ENCODE data around the gene AGBL1. TPM values are rescaled to one million over a fixed set of nuclear protein-coding genes. Genes with fewer than 3 reads are reported as not detected.

The AGBL1 gene
- total RNA-seq, 4 donors from 2014 or later = 0.40 TPM; not detected in 3

DNA sequence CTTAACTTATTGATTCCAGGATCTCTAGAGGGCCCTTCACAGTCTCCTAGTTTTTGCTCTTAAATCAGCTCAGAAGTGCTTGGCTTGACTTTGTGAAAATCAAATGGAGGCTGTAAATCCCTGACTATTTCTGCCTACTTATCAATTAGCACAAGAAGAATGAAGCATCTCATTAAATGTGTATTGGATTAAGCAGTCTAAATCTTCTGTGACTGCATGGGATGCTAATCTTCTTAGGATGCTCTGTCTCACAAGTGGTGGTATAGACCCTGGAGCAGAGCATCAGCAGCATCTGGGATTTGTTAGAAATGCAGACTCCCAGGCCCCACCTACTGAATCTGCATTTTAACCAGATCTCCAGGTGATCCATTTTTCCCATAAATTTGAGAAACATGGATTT lies 488.7 kb downstream of the AGBL1 start:
- H3K4me3 ChIP-seq = no peak overlapping the region
- no peaks in the 10 kb centered on the region for H3K4me1 ChIP-seq
- H3K27me3 ChIP-seq = no peaks in the 10 kb centered on the region
- TF ChIP-seq POLR2A (IDR thresholded peaks at IDR 0.05) = no peak
- TF ChIP-seq, protein P1, sequence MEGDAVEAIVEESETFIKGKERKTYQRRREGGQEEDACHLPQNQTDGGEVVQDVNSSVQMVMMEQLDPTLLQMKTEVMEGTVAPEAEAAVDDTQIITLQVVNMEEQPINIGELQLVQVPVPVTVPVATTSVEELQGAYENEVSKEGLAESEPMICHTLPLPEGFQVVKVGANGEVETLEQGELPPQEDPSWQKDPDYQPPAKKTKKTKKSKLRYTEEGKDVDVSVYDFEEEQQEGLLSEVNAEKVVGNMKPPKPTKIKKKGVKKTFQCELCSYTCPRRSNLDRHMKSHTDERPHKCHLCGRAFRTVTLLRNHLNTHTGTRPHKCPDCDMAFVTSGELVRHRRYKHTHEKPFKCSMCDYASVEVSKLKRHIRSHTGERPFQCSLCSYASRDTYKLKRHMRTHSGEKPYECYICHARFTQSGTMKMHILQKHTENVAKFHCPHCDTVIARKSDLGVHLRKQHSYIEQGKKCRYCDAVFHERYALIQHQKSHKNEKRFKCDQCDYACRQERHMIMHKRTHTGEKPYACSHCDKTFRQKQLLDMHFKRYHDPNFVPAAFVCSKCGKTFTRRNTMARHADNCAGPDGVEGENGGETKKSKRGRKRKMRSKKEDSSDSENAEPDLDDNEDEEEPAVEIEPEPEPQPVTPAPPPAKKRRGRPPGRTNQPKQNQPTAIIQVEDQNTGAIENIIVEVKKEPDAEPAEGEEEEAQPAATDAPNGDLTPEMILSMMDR (IDR thresholded peaks at IDR 0.05) = no peak
- no peak overlapping the region for H3K27ac ChIP-seq
- DNase-seq = no peak
- H3K9me3 ChIP-seq = no peaks in the 10 kb centered on the region
- no peaks in the 10 kb centered on the region for H3K36me3 ChIP-seq

DNA sequence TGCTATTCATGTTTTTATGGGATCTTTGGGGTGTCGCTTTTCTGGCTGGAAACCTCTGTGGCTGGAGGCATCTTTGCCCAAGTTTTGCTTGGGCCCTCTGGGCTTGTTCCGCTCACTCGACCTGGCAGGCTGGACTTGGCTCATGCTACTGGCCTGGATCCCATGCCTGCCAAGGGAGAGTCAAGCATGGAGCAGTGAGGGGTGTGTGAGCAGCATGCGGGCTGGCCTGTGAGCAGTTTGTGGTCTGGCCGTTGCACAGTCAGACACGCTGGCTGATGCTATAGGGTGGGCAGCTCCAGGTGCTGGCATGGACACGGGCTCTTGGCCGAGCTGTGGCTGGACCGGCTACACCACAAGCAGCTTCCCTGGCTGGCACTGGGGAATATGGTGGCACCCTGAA lies 491.1 kb downstream of the AGBL1 start:
- H3K4me1 ChIP-seq = no peaks in the 10 kb centered on the region
- TF ChIP-seq, protein P1 (IDR thresholded peaks at IDR 0.05) = no peak
- no peak for TF ChIP-seq POLR2A (IDR thresholded peaks at IDR 0.05)
- no peaks in the 10 kb centered on the region for H3K9me3 ChIP-seq
- no peak overlapping the region for H3K27ac ChIP-seq
- H3K4me3 ChIP-seq = no peak overlapping the region
- H3K27me3 ChIP-seq = no peaks in the 10 kb centered on the region
- no peak for DNase-seq
- no peaks in the 10 kb centered on the region for H3K36me3 ChIP-seq

GRCh38 chr15:86571873-86572272 lies 492.2 kb downstream of the AGBL1 start:
- Histone ChIP-seq H3K27ac (no peak overlapping the region), H3K9me3 (no peaks in the 10 kb centered on the region), H3K4me3 (no peak overlapping the region), H3K4me1 (no peaks in the 10 kb centered on the region), H3K36me3 (no peaks in the 10 kb centered on the region), H3K27me3 (no peaks in the 10 kb centered on the region)
- TF ChIP-seq POLR2A (IDR thresholded peaks at IDR 0.05) = no peak
- TF ChIP-seq, protein P1 (IDR thresholded peaks at IDR 0.05) = no peak
- DNase-seq = no peak

GRCh38 chr15:86572368-86572841 lies 492.7 kb downstream of the AGBL1 start:
- H3K36me3 ChIP-seq = no peaks in the 10 kb centered on the region
- H3K9me3 ChIP-seq = no peaks in the 10 kb centered on the region
- H3K4me3 ChIP-seq = no peak overlapping the region
- DNase-seq = no peak
- H3K27me3 ChIP-seq = no peaks in the 10 kb centered on the region
- H3K27ac ChIP-seq = no peak overlapping the region
- TF ChIP-seq, protein P1 (IDR thresholded peaks at IDR 0.05) = no peak
- H3K4me1 ChIP-seq = no peaks in the 10 kb centered on the region

GRCh38 chr15:86573476-86573875 lies 493.8 kb downstream of the AGBL1 start:
- Histone ChIP-seq H3K4me3 (no peak overlapping the region), H3K27ac (no peak overlapping the region), H3K4me1 (no peaks in the 10 kb centered on the region), H3K36me3 (no peaks in the 10 kb centered on the region), H3K9me3 (no peaks in the 10 kb centered on the region), H3K27me3 (no peaks in the 10 kb centered on the region)
- DNase-seq = no peak
- TF ChIP-seq, protein P1 (IDR thresholded peaks at IDR 0.05) = no peak
- TF ChIP-seq POLR2A (IDR thresholded peaks at IDR 0.05) = no peak

GRCh38 chr15:86588413-86588812 lies 508.7 kb downstream of the AGBL1 start:
- no peaks in the 10 kb centered on the region for H3K4me1 ChIP-seq
- H3K9me3 ChIP-seq = no peaks in the 10 kb centered on the region
- no peak overlapping the region for H3K4me3 ChIP-seq
- H3K27ac ChIP-seq = no peak overlapping the region
- DNase-seq = no peak
- no peaks in the 10 kb centered on the region for H3K27me3 ChIP-seq
- no peaks in the 10 kb centered on the region for H3K36me3 ChIP-seq
- TF ChIP-seq, protein P1 (IDR thresholded peaks at IDR 0.05) = no peak
- TF ChIP-seq POLR2A (IDR thresholded peaks at IDR 0.05) = no peak

Measured in Peyer's patch (tissue), 4 donors.